Fibroblast of the aortic adventitia (primary cell): ENCODE data around the gene BAIAP2L2. TPM values are rescaled to one million over a fixed set of nuclear protein-coding genes. Genes with fewer than 3 reads are reported as not detected.

Experiments
- DNase-seq: peaks from one replicate; pipeline ENCODE4 v3.0.0-alpha.2; 2010; ENCODE audit warnings: low read depth
- H3K4me3 ChIP-seq: 2 replicates; pipeline ENCODE4 v1.5.1; 2011; ENCODE audit warnings: low read depth, mild to moderate bottlenecking, control low read depth, low read length, moderate library complexity
- CTCF ChIP-seq: IDR thresholded peaks from 2 replicates; pipeline ENCODE4 v1.5.1; 2011; ENCODE audit warnings: mild to moderate bottlenecking, low read length, control low read depth, inconsistent platforms; ENCODE audit not compliant: insufficient read depth
- total RNA-seq: library from RNA; depleted of rRNA; stranded (reverse); fragments of >200 nt; gene quantifications from 2 replicates; pipeline ENCODE4 v1.2.3, GENCODE V29; 2012; ENCODE audit warnings: low replicate concordance

BAIAP2L2 gene
- total RNA-seq, 1 donor, result 6.0 TPM

GRCh38 chr22:38127869-38128268, 17.4 kb upstream of the BAIAP2L2 start:
- H3K4me3 ChIP-seq, result no peak overlapping the region
- no peak for DNase-seq
- TF ChIP-seq CTCF, result no peak

- no peak for TF ChIP-seq CTCF
- no peak overlapping the region for H3K4me3 ChIP-seq
- DNase-seq, result no peak
These were observed 16.6 kb upstream of the BAIAP2L2 start for GRCh38 chr22:38126928-38127668.

GRCh38 chr22:38125751-38126201, 15.3 kb upstream of the BAIAP2L2 start:
- H3K4me3 ChIP-seq, result no peak overlapping the region
- DNase-seq, result no peak
- no peak for TF ChIP-seq CTCF

- no peak for TF ChIP-seq CTCF
- H3K4me3 ChIP-seq, result no peak overlapping the region
- no peak for DNase-seq
These were observed 14.6 kb upstream of the BAIAP2L2 start for GRCh38 chr22:38125038-38125610.

GRCh38 chr22:38124236-38124974, 13.9 kb upstream of the BAIAP2L2 start:
- H3K4me3 ChIP-seq, result no peak overlapping the region
- no peak for DNase-seq
- TF ChIP-seq CTCF, result no peak

- no peak overlapping the region for H3K4me3 ChIP-seq
- no peak for TF ChIP-seq CTCF
- no peak for DNase-seq
These were observed 12.1 kb upstream of the BAIAP2L2 start for GRCh38 chr22:38122616-38123015.
